ENCODE results near the gene KMT2E.

KMT2E gene

DNA sequence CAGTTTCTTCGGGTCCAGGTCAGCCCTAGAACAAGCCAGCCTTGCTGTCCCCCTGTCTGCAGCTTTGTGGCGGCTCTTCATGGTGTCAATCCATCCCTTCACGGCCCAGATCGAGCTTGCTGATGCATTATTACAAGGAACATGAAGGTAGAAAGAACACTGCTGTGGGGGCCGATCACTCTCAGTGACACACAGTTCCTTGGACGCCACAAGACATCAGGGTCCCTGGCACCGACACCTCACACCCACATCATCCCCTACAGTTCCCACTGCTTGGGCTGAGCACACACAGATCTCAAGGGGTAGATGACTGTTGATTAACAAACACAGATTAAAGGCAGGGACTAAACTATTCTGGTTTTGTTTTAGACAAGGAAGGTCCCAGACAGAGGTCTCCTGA lies 119.4 kb downstream of the KMT2E start:
- DNase-seq, result no peak

DNA sequence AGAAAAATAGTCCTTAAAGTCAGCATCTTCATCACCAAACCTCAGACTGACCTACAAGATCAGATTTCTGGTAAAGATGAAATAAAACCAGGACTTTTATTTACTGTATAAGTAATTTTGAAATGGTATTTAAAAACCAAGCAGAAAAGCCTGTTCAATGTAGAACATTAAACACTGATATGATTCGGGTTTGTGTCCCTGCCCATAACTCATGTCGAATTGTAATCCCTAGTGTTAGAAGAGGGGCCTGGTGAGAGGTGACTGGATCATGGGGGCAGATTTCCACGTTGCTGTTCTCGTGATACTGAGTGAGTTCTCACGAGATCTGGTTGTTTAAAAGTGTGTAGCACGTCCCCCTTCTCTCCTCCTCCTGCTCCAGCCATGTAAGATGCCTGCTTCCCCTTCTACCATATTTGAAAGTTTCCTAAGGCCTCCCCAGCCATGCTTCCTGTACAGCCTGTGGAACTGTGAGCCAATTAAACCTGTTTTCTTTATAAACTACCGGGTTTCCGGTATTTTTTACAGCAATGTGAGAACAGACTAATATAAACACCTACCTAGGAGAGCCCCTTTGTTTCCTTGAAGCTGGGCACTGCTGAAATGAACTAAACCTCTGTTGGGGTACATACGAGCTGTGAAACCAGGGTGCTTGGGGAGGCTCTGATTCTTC lies 120.1 kb downstream of the KMT2E start:
- DNase-seq, result no peak

DNA sequence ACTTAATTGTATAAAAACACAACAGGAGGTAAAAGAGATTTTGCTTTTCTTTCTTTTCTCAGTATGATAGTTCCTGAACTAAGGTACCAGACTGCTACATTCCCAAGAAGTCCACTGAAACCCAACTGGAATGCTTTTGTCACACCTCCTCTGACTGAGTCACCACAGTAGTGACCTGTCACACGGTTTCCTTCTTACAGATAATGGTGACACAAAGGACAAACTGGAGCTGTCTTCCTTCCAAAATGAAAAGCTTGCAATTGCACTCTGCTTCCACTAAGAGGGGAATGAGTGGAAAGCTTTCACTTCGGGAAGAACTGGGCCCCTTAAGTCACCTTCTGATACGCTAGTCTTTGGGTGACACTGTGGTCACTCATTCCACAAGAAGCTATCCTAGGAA lies 122.2 kb downstream of the KMT2E start:
- DNase-seq, result no peak

DNA sequence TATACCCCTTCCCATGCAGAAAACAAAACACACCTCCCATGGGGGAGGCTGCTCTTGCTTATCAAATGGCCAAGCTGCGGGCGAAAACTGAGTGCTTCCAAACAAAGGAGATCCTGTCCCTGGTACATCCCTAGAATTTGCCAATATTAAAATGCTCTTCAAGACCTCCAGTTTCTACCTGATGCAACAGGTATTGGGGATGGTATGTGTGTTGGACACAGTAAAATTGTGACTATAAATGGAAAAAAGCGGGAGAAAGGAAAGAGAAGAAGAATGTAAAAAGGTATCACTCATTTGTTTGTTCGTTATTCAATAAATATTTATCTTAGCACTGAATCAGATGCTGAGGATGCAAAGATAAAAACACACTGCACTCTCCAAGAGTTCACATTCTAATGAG lies 123.9 kb downstream of the KMT2E start:
- no peak for DNase-seq

DNA sequence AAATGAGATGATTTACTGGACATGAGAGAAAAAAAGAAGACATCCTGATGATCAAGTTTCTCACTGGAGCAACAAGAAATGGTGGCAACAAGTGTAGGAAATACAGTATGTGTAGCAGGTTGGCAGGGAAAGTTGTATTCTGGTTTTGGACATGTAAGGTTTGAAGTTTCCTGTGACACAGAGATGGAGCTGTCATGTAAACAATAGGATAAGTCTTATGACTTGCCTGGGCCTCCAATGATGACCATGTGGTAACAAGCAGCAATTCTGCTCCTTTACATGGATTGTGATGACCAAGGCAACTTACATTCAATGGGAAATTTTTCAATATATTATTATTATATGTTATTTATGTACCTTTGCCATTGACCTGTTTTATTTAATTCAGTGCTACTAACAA lies 125.4 kb downstream of the KMT2E start:
- DNase-seq, result no peak

DNA sequence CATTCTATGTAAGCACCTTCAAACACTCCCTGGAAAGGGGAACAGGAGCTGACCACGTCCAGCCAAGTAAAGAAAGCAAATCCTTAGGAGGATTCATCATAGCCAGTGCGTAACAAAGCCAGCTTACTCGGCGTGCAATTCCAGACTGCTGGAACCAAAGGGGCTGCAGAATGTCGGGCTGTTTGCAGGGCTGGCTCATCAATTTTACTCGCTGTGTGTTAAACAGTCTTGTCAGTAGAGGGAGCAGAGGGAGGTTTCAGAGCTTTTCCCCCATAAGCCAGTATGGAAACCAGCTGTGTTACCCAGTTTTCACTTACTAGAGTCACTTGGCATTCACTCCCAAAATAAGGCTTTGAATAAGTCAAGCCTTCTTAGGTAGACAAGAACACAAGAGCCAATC lies 127.1 kb downstream of the KMT2E start:
- DNase-seq, result no peak

DNA sequence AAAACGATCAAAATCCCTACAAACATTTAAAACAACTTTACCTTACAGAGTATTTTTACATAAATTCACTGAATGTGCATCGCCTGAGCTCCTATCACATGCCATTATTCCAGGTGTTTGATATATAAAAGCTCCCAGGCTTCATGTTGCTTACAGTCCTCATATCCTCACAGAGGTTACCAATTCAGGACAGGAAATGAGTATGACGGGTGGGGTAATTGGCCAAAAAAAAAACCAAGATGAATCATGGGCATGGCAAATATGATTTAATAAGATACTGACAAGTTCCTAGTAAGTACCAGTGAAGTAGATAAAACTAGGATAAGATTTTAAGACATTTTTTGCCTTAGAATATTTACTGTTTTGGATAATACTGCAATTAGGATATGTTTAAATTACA lies 135.8 kb downstream of the KMT2E start:
- DNase-seq, result no peak

DNA sequence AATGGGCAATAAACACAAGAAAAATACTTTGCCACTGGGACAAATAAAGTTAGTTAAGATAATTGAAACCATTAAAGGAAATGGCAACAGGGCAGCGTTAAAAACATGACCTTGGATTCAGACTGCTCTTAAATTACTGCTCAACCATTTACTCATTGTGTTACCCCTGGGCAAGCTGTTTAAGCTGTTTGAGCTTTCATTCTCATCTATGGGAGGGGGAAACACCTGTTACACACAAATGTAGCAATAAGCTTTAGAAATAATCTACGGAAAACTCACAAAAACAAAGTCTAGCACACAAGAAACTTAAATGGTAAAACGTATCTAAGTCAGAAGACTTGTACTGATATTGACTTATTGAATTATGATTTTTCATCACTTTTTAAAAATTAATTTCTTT lies 137.1 kb downstream of the KMT2E start:
- no peak for DNase-seq

DNA sequence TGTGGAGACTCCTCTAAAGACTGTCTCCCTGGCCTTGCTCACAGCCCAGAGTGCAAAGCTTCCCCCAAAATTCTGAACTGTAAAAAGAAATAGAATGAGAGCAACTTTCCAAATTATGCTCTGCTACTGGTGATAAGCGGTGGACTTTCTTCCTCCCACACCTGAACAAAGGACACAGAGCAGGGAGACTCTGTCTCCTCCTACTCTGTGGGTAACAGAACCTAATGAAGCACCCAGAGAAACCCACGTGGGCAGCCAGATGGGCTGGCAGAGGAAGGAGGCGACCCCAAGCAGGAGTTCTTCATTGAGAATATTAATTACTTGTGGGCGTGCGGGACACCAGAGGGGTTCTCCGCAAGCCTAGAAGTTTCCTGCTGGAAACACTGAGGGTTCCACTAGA lies 139.5 kb downstream of the KMT2E start:
- DNase-seq, result no peak

DNA sequence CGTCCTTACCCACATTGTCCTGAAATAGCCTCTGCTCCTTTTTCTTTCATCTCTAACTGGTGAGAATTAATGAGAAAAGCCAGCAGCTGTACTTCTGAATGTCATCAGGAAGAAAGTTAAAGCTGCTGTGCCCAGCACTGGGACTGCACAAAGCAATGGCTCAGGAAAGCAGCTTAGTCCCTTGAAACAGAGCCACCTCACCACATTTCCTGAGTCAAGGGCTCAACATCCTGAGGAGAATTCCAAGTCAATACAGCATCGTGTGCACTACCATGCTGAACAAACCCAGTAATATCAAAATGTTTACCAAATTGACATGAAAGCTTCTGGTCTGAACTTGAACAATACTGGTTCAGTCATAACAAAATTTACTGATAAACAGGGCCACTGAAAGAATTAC lies 140.1 kb downstream of the KMT2E start:
- DNase-seq, result no peak

DNA sequence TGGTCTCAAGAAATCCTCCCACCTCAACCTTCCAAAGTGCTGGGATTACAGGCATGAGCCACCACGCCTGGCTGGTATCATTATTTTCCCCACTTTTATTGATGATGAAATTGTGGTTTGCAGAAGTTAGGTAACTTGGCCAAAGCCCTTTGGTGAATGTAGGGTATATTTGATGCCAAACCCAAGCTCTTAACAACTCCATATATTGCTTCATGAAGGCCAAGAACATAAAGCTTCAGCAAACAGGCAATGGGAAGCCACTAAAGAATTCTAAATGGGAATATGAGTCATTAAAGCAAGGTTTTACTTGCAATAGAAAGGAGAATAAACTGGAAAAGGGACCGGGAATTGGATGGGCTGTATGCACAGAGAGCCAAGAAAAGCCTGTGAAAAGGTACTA lies 142.7 kb downstream of the KMT2E start:
- no peak for DNase-seq

DNA sequence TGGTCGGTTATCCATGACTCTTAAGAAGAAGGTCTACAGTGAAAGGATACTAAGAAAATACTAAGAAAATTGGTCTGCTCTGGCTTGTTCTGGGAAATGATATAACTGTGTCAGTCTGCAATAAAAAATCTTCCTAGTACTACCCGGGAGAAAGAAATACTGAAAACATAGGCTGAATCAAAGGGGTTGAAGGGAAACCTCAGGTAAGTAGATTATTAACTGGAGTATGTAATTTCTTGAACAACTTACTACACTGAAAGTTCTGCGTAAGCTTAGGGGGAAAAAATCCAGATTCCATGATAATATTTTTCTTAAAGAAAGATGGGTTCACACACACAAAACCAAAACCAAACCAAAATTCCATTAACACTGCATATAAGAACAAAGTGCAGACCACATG lies 143.3 kb downstream of the KMT2E start:
- no peak for DNase-seq

DNA sequence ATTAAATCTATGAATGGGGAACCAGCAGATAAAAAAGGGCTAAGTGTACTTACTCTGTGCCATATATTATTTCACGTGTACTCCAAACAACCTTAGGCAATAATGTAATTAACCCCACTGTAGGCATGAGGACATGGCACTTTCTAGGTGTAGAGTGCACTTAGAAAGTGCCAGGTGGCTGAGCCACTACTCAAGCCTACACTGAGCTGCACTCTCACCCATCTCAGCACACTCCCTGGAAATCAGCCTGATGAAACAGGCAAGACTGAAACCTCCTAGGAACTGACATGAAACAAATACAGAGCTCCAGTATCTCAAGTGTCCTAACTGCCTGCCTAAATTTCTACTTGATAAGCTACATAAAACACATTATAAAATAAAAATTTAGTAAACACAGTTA lies 147.4 kb downstream of the KMT2E start:
- no peak for DNase-seq

Data from DMS153 (cell line).